ENCODE data around the gene FAM13A. TPM values are rescaled to one million over a fixed set of nuclear protein-coding genes. Genes with fewer than 3 reads are reported as not detected.

Gene FAM13A
- total and polyA plus RNA-seq, 10 of the 15 experiments (the other 5 are each of a cell fraction or from before 2014, with no cell fraction given), result 0.05 to 1.8 (median 0.27) TPM; not detected in 1

GRCh38 chr4:88750369-88750768, 306.6 kb downstream of the FAM13A start:
- CTCF ChIA-PET, result interaction anchor here (1.1 to 1.6 kb wide), 2 partner anchors 211 to 273 kb away, joined by 3 read pairs; no protein-coding TSS in a partner anchor
- ATAC-seq (no peak), FAIRE-seq (no peak), DNase-seq (ENCODE audit: low read depth, low spot score) (no peak)
- Histone ChIP-seq H3K4me2 (ENCODE audit: control insufficient read depth, insufficient read depth) (no peak overlapping the region), H3K27ac (ENCODE audit: control insufficient read depth, insufficient read depth) (no peak overlapping the region), H3K9me3 (replicated peaks; ENCODE audit: control insufficient read depth, insufficient read depth, low read length) (no peaks in the 10 kb centered on the region), H3K79me2 (ENCODE audit: control insufficient read depth, insufficient read depth, low read length) (no peaks in the 10 kb centered on the region), H3K4me3 (no peak overlapping the region), H4K20me1 (ENCODE audit: control insufficient read depth, insufficient read depth) (no peaks in the 10 kb centered on the region), H3K9ac (ENCODE audit: control insufficient read depth, insufficient read depth, low read length) (no peak overlapping the region), H3K4me1 (ENCODE audit: control insufficient read depth, insufficient read depth, low read length) (no peaks in the 10 kb centered on the region), H2AFZ (ENCODE audit: control insufficient read depth, low read depth, low read length) (no peak overlapping the region), H3K36me3 (ENCODE audit: control insufficient read depth in 2 of 2, insufficient read depth in 2 of 2, low read length in 1 of 2) (no peaks in the 10 kb centered on the region), H3K27me3 (replicated peaks in 1 of 2; ENCODE audit: control insufficient read depth in 2 of 2, insufficient read depth in 2 of 2, low read length in 1 of 2) (no peaks in the 10 kb centered on the region)
- WGBS (ENCODE audit: insufficient coverage, insufficient replicate concordance, low lambda C conversion rate, missing lambda C conversion rate), result 83% methylated on average over 10 of the region's 10 CpGs
- POLR2A ChIA-PET, result no interaction called here
- SMC1A ChIA-PET (ENCODE audit: uncharacterized antibody, unreplicated experiment), result interaction anchor here (1.9 kb wide), 1 partner anchor 15 kb away, joined by 4 read pairs; no protein-coding TSS in a partner anchor
- intact Hi-C loops (cut with micrococcal nuclease; ENCODE audit: unreplicated experiment), result no loop called here
- TF ChIP-seq EP300 (IDR thresholded peaks at IDR 0.05; ENCODE audit: borderline replicate concordance in 1 of 2, control insufficient read depth in 1 of 2, low read depth in 2 of 2, low read length in 2 of 2) (no peak), ZNF217 (IDR thresholded peaks at IDR 0.05) (no peak), RUNX3 (IDR thresholded peaks at IDR 0.05; ENCODE audit: low read length) (no peak), SIN3A (IDR thresholded peaks at IDR 0.05; ENCODE audit: low read depth, low read length) (no peak), CBFB (IDR thresholded peaks at IDR 0.05; ENCODE audit: low read depth) (no peak)
- TF ChIP-seq, protein P1, sequence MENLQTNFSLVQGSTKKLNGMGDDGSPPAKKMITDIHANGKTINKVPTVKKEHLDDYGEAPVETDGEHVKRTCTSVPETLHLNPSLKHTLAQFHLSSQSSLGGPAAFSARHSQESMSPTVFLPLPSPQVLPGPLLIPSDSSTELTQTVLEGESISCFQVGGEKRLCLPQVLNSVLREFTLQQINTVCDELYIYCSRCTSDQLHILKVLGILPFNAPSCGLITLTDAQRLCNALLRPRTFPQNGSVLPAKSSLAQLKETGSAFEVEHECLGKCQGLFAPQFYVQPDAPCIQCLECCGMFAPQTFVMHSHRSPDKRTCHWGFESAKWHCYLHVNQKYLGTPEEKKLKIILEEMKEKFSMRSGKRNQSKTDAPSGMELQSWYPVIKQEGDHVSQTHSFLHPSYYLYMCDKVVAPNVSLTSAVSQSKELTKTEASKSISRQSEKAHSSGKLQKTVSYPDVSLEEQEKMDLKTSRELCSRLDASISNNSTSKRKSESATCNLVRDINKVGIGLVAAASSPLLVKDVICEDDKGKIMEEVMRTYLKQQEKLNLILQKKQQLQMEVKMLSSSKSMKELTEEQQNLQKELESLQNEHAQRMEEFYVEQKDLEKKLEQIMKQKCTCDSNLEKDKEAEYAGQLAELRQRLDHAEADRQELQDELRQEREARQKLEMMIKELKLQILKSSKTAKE (IDR thresholded peaks at IDR 0.05; ENCODE audit: low read depth, poor library complexity, severe bottlenecking), result no peak
- no TSS peak for BruUV-seq (replicated peaks)
- in situ Hi-C loops (cut with MboI), result no loop called here
- RAD21 ChIA-PET (ENCODE audit: unreplicated experiment), result no interaction called here

All from GM12878 (cell line).